BE2C (cell line): ENCODE measurements around the gene LDLRAD4.

Experiments used
- DNase-seq: peaks from one replicate; pipeline ENCODE4 v3.0.0-alpha.2; 2020
- H3K27me3 ChIP-seq: fragments of 250-450 bp; sonication (Bioruptor Pico); 2 replicates; pipeline ENCODE4 v1.5.1; 2020; ENCODE audit warnings: mild to moderate bottlenecking
- H3K36me3 ChIP-seq: fragments of 250-450 bp; sonication (Bioruptor Pico); 2 replicates; pipeline ENCODE4 v1.5.1; 2020; ENCODE audit warnings: mild to moderate bottlenecking
- H3K4me1 ChIP-seq: fragments of 250-450 bp; sonication (Bioruptor Pico); 2 replicates; pipeline ENCODE4 v1.5.1; 2020
- H3K4me3 ChIP-seq: 2 replicates; pipeline ENCODE4 v1.5.1; 2011; ENCODE audit warnings: low read depth, low read length
- H3K9me3 ChIP-seq: fragments of 250-450 bp; sonication (Bioruptor Pico); 2 replicates; pipeline ENCODE4 v1.5.1; 2020
- TF ChIP-seq, protein P1 (sequence below): IDR thresholded peaks from 2 replicates; pipeline ENCODE4 v1.5.1; 2012; ENCODE audit warnings: mild to moderate bottlenecking, low read depth, low read length

The LDLRAD4 gene

DNA sequence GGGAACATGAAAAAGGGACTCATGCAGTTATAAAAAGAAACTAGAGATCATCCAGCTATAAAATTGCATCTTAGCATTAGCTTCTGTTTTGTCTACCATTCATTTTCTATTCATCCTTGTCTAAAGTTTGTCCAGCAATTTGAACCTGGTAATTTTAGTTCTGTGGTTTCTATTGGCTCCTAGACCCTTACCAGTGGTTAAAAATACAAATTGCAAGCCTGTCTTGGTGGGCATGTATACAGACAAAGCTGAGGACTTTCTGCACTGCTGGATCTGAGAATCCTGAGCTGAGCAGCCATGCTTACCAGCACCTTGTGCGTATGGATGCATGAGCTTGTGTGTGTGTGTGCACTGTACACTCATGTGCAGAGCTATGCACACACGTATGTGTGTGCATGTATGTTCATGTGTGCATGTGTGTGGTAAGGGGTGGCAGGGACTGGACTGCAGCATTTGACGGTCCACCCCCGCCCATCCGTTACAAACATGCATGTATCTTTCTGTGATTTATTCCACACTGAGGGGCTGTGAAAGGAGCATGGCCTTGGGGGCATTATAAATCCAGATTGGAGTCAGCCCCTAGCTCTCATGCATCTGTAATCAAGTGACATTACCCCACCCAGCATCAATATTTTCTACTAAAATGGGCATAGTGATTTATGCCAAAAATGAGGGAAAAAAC, 363.1 kb downstream of the LDLRAD4 start:
- H3K27me3 ChIP-seq, result no peaks in the 10 kb centered on the region
- TF ChIP-seq, protein P1, sequence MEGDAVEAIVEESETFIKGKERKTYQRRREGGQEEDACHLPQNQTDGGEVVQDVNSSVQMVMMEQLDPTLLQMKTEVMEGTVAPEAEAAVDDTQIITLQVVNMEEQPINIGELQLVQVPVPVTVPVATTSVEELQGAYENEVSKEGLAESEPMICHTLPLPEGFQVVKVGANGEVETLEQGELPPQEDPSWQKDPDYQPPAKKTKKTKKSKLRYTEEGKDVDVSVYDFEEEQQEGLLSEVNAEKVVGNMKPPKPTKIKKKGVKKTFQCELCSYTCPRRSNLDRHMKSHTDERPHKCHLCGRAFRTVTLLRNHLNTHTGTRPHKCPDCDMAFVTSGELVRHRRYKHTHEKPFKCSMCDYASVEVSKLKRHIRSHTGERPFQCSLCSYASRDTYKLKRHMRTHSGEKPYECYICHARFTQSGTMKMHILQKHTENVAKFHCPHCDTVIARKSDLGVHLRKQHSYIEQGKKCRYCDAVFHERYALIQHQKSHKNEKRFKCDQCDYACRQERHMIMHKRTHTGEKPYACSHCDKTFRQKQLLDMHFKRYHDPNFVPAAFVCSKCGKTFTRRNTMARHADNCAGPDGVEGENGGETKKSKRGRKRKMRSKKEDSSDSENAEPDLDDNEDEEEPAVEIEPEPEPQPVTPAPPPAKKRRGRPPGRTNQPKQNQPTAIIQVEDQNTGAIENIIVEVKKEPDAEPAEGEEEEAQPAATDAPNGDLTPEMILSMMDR, result no peak
- no peak overlapping the region for H3K4me3 ChIP-seq
- no peak for DNase-seq
- H3K9me3 ChIP-seq, result no peaks in the 10 kb centered on the region
- no peaks in the 10 kb centered on the region for H3K36me3 ChIP-seq
- peaks cover 13% of the 10 kb centered on the region for H3K4me1 ChIP-seq

DNA sequence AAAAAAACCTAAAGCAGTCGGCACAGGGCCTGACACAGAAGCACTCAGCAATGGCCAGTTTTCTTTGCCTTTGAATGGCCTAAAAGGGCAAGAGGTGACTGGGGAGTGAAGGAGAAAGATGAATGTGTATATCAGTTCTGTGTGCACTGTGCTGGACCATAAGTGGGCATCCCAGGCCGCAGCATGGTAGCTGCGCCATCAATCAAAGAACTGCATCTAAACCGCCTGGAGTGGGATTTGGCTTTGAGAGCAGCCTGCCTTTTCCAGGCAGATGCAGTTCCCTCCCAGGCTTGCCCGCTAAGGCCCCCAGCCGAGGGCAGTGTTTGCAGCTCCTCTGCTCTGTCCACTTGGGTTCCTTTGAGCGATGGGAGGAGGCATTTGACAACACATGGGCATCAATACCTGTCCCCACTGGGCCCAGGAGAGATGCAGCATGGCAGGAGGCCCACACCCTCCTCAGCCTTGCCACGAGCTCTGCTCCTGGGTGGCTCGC, 363.7 kb downstream of the LDLRAD4 start:
- Histone ChIP-seq H3K9me3 (no peaks in the 10 kb centered on the region), H3K4me1 (peaks cover 13% of the 10 kb centered on the region), H3K4me3 (no peak overlapping the region), H3K36me3 (no peaks in the 10 kb centered on the region), H3K27me3 (no peaks in the 10 kb centered on the region)
- no peak for DNase-seq
- TF ChIP-seq, protein P1, result no peak

DNA sequence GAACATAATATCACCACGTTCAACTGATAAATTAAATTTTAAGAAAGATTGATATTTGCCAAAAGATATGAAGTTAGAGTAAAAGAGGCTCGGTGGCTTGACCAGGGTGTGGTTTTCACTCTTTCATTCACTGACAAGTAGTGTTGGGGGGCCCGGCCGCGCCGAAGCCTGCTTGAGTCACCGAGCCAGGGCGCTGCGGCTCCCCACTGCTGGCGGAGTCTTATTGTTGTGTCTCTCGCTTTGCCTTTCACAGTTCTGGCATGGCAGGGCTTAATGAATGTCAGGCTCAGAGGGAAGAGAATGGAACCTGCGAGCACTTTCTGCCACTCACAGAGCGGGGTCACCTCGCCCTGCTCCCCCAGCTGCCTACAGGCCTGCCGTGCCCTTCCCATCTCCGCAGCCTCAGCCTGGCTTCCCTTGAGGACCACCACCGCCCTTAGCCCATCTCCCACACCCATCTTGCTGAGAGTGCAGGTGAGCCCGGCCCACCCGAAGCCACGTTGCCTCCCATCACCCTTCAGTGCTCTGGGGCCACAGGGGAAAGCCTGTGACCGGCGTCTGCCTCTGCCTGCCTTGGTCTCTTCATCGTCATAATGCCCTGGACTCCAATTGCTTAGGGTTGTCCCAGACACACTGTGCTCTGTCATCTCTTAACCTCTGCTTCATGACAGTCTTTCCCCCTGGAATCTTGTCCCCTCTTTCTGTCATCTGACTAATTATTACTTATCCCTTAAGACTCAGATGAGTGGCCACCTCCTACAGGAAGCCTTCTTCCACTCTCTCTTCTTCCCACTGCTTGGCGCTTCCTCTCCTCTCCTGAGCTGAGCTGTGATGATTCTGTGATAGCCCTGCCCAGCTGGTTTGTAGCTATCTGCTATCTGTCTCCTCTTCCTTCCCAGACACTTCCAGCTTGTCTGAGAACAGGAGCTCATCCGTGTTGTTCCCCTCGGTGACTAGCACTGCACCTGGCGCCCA, 365.3 kb downstream of the LDLRAD4 start:
- TF ChIP-seq, protein P1, result no peak
- no peaks in the 10 kb centered on the region for H3K27me3 ChIP-seq
- no peaks in the 10 kb centered on the region for H3K36me3 ChIP-seq
- no peak overlapping the region for H3K4me3 ChIP-seq
- H3K4me1 ChIP-seq, result peaks cover 13% of the 10 kb centered on the region
- H3K9me3 ChIP-seq, result no peaks in the 10 kb centered on the region
- DNase-seq, result no peak

DNA sequence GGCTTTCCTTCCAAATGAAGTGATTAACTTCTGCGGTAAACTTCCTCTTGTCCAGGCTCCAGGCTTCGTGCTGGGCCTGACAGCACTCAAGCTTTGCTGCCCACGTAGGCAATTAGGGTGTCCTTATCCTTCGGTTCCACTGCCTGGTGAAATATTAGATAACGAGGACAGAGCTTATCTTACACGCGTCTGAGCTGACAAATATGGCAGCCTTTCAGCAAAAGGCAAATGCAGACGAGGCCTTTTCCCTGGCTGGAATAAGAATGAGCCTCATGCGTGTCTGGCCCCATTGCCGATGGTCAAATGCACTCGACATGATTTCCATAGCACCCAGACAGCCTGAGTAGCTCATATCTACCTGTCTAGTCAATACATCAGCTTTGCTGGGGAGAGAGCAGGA, 366.3 kb downstream of the LDLRAD4 start:
- H3K27me3 ChIP-seq, result no peaks in the 10 kb centered on the region
- H3K9me3 ChIP-seq, result no peaks in the 10 kb centered on the region
- no peaks in the 10 kb centered on the region for H3K36me3 ChIP-seq
- H3K4me3 ChIP-seq, result no peak overlapping the region
- TF ChIP-seq, protein P1, result no peak
- peak; percentile 38 for DNase-seq
- H3K4me1 ChIP-seq, result peaks cover 13% of the 10 kb centered on the region

DNA sequence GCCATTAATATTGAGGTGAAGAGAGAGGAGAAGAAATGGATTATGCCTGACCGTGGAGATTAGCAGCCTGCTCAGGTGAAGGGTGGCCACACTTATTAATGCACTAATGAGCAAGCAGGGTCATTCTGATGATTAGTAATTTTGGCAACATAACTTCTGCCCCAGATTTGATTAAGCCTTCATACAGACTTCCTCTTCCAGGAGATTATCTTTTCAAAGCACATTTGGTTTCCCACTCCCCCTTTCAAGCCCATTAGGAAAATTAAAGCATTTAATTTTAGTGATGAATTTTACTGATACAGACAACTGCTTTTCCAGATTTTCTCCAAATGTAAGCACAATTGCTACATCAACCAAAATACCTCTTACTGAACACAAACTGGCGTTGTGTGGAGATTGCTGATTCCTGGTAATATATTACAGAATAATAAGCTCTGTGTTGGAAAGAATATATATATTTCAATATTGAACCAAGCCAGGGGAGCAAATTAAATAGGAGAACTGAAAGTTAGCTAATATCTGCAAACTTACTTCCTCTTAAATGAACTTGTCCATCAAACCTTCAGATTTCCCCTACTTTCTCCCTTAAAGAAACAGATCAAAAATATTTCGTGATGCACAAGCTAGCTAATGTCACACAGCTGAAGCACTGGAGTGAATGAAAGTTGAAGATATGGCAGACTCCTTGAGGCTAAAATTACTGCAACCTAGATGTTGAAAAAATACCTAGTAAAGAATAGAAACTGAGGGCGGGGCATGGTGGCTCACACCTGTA, 367.0 kb downstream of the LDLRAD4 start:
- no peak for DNase-seq
- Histone ChIP-seq H3K4me1 (peaks cover 13% of the 10 kb centered on the region), H3K9me3 (no peaks in the 10 kb centered on the region), H3K4me3 (no peak overlapping the region), H3K36me3 (no peaks in the 10 kb centered on the region), H3K27me3 (no peaks in the 10 kb centered on the region)
- TF ChIP-seq, protein P1, result no peak
